SW 1271 (cell line): ENCODE measurements around the gene PPP1R3D.
"Not testable (repeated sequence)": the region's sequence is repeated elsewhere in the genome, so short reads cannot be mapped to it uniquely, and the experiment has no call there.

Experiments
- DNase-seq, 2 experiments: peaks; one replicate each; lab custom pipeline; 2025; lab: John Stamatoyannopoulos, UW

Gene PPP1R3D, protein sequence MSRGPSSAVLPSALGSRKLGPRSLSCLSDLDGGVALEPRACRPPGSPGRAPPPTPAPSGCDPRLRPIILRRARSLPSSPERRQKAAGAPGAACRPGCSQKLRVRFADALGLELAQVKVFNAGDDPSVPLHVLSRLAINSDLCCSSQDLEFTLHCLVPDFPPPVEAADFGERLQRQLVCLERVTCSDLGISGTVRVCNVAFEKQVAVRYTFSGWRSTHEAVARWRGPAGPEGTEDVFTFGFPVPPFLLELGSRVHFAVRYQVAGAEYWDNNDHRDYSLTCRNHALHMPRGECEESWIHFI

GRCh38 chr20:59940129-59940955 lies at the start of gene PPP1R3D, which contains the start of gene FAM217B:
Gene PPP1R3D (minus strand): TSS chr20:59940305. CDS start chr20:59939931, 374 bp downstream.
Gene FAM217B (plus strand): TSS chr20:59940389. CDS start chr20:59943944, 3,555 bp downstream.
- DNase-seq = peak; percentile 85 to 97

- DNase-seq = peak in 1 of 2 experiments; percentile 8
These were observed 48.0 kb upstream of the PPP1R3D start for GRCh38 chr20:59988141-59988540.

- DNase-seq = no peak
These were observed 47.0 kb upstream of the PPP1R3D start for GRCh38 chr20:59987135-59987534.

DNA sequence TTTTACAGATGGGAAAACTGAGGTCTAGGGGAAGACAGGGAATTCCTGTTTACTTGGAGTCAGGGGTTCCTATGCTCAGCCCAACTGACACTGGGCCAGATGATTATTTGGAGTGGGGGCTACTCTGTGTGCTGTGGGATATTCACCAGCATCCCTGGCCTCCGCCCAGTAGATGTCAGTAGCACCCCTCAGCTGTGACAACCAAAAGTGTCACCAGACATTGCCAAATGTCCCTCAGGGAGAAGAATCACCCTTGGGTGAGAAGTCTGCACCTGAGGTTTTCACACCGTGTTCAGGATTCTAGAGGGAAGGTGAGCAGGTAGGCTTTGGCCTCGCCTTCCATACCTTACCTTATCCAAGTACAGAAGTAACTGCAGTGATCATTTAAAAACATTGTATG lies 45.8 kb upstream of the PPP1R3D start:
- no peak for DNase-seq

DNA sequence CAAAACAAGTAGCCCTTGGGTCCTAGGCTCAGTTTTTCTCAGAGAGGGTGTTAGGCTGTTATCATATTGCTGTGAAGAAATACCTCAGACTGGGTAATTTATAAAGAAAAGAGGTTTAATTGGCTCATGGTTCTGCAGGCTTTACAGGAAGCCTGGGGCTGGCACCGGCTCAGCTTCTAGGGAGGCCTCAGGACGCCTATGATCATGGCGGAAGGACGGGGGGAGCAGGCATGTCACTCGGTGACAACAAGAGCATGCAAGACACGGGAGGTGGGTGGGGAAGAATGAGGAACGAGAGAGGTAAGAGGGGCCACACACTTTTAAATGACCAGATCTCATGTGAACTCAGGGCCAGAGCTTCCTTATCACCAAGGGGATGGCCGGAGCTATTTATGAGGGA lies 45.1 kb upstream of the PPP1R3D start:
- DNase-seq = no peak

DNA sequence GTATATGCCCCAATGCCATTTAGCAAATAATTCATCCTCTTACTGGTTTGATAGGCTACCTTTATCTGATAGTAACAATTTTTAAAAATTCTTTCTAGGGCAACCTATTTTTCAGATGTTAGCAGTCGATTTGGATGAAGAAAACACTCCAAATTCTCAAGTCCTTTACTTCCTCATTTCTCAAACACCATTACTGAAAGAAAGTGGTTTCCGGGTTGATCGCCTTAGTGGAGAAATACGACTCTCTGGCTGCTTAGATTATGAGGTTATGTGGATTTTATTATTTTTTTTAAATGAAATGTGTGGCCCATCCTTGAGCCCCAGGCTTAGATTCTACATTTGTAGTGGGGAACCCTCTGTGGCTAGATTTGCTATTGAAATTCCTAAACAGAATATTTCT lies 44.4 kb upstream of the PPP1R3D start:
- no peak for DNase-seq

- no peak for DNase-seq
These were observed 43.0 kb upstream of the PPP1R3D start for GRCh38 chr20:59983076-59983475.

DNA sequence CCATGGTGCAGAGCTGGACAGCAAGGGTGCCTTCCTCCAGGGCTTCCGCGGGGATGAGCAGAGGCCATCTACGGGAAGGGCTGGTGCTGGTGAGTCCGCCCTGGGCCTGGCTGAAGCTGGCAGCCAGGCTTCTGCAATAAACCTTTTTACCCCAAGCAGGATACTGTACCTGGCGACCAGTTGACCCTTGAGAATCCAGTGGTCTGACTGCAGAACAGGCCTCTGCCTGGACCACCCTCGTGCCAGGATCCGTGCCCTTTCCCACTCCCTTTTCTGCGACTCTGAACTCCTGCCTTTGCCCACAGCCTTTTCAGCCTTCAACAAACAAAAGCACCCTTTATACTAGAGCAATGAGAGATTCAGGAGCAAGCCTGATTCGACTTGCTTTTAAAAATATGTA lies 37.0 kb upstream of the PPP1R3D start:
- no peak for DNase-seq

DNA sequence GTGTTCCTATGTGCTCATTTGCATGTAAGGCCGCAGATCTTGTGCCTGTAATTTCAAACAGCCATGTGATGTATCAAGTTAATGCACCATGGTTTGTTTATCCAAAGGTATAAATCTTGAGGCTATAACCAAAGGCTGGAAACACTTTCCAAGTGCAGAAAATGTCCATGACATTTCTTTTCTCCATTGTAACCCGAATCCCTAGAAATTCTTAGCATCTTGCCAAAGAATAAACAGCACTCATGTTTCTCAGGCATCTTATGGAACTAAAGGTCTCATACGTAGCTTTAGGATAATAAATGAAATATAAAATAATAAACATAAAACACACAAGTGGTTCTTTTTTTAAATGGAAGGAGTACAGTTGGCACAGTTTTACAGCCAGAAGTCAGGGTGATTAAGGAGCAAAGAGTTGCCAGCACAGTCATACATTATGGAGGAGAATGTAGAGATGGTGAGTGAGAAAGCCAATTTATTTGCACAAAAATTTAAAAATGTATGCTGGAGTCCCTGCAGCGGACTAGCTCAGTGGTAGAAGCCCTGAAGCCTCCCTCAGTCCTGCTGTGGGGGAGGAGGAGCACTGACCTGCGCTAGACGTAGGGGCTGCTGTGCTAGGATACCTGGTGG lies 36.2 kb upstream of the PPP1R3D start:
- no peak for DNase-seq

DNA sequence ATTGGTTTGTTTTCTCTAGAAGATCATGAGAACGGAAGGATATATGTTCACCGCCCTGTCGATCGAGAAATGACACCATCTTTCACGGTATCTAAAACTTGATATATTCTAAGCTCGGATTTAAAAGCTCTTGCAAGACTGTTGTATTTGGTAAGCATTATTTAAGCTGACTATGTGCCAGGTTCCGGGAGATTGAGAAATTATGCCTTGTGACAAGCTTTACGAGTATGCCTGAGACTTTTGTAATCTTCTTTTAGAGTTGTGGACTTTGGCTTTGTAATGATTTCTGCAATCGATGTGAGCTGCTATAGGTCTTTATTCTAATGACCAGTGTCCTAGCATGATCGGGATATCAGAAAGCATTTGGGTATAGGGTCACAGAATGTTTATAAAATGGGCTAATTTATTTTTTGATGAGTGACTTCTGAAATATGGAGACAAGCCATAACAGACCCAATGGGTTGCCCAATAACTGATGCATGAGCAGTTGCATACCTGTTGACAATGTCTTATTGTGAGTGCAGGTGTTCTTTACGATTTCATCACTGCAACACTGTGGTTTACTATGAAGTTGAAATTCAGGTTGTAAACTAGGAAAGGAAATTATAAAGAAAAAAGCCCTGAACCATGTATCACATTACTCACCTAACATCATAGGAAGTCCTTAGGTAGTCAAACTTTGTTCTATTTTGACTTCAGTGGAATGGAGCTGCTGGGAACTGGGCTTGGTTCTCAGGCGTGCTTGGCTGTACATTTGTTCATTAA lies 32.1 kb upstream of the PPP1R3D start:
- no peak for DNase-seq

- no peak for DNase-seq
These were observed 31.3 kb upstream of the PPP1R3D start for GRCh38 chr20:59971428-59971827.

DNA sequence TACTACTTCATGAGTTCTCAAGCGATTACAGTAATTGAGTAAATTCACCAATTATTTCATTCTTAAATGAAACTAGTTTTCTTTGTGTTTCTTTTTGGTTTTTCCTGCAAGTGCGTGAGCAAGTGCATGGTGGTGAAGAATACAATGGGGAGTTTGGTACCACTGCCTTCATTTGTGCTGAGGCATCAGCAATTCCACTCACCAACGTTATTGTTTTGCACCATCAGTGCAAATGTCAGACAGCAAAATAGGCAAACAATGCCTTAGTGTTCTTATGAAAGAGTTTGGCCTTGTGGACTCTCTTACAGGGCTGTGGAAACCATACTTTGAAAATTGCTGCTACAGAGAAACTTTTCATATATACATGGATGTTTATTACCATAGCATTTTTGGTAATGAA lies 26.3 kb upstream of the PPP1R3D start:
- DNase-seq = no peak

DNA sequence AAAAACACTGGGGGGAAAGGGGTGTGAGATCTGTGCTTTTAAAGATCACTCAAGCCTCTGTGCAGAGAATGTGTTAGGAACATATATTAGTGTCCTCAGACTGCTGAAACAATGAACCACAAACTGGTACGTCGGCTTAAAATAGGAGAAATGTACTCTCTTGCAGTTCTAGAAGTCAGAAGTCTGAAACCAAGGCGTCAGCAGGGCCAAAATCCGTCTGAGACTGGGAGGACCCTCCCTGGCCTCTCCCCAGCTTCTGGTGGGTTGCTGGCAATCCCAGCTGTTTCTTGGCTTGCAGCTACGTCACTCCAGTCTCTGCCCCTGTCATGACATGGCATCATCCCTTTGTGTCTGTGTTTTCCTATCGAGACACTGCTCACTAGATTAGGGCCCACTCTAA lies 22.1 kb upstream of the PPP1R3D start:
- no peak for DNase-seq

- no peak for DNase-seq
These were observed 21.3 kb upstream of the PPP1R3D start for GRCh38 chr20:59961423-59961822.

DNA sequence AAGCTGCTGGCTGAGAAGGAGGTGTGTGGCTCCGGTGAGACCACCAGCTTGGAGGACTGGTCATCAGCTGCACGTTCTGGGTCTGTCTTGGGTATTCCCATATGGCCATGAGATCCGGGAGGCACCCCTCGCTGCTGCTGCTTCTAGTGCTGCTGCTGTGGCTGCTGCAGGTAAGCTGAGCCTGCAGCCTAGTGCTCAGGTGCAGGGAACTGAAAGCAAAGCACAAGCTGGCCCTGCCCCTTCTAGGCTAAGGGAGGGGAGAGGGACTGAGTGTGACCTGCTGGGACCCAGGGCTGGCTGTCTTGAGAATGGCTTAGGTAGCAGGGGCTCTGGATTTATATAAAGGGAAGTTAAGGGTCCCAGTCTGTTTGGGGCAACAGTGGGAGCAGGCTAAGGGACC lies 18.5 kb upstream of the PPP1R3D start:
- DNase-seq = no peak

- DNase-seq = no peak
These were observed 18.0 kb upstream of the PPP1R3D start, which contains the start of gene CDH26 for GRCh38 chr20:59958123-59958522. Gene CDH26 (plus strand): TSS chr20:59958423. CDS start chr20:59958727, 304 bp downstream.

GRCh38 chr20:59957568-59957967 lies 17.5 kb upstream of the PPP1R3D start:
- not testable (repeated sequence) for DNase-seq

- peak in 1 of 2 experiments; percentile 71 for DNase-seq
These were observed 15.2 kb upstream of the PPP1R3D start for GRCh38 chr20:59955131-59955796.

GRCh38 chr20:59954718-59955117 lies 14.6 kb upstream of the PPP1R3D start:
- no peak for DNase-seq

DNA sequence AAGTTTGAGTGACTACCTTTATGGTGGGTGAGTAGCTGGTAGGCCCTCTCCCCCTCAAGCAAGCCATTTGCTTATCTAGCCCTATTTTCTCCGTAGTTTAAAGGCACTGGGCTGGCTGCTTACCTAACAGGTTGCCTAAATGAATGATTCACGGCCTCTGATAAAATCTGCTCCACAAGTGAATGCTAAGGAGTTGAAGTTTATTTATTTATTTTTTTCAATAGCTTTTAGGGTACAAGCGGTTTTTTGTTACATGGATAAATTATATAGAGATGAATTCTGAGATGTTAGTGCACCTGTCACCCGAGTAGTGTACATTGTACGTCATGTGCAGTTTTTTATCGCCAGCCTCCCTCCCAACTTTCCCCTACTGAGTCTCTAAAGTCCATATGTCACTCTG lies 9.8 kb upstream of the PPP1R3D start:
- DNase-seq = no peak
